Non-pigmented ciliary epithelial cell (primary cell): ENCODE data around the gene JAML.

Experiments
- DNase-seq: peaks from one replicate; pipeline ENCODE4 v3.0.0-alpha.2; 2010; ENCODE audit warnings: low read depth

Gene JAML

DNA sequence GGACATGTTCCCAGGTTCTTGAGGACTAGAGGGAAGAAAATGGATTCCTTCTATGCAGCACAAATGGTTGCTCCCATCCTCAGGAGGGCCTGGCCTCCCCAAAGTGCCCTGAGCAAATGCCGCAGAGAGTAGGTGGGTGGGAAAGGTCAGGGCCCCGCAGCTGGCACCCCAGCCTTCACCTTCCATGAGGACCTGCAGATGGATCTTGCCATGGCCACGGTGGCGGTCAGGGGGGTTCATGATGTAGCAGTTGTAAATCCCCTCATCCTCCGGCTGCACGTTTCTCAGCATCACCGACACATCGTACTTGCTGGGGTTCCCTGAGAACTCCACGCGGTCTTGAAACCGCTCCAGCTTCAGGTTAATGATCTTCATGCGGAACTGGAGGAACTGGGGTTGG, 56.9 kb downstream of the JAML start:
- DNase-seq, result no peak

DNA sequence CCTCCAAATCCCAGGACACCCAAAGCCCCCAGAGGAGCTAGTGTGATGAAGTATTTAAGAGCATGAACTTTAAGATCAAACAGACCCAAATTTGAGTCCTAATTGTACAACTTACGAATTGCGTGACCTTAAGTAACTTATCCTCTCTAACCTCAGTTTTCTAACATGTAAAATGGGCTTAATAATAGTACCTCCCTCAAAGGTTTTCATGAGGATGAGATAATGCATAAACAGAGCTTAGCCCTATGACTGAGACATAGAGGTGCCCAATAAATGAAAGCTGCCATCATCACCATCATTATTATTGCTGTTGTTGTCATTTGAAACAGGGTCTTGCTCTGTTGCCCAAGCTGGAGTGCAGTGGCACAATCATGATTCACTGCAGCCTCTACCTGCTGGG, 57.6 kb downstream of the JAML start:
- DNase-seq, result no peak

DNA sequence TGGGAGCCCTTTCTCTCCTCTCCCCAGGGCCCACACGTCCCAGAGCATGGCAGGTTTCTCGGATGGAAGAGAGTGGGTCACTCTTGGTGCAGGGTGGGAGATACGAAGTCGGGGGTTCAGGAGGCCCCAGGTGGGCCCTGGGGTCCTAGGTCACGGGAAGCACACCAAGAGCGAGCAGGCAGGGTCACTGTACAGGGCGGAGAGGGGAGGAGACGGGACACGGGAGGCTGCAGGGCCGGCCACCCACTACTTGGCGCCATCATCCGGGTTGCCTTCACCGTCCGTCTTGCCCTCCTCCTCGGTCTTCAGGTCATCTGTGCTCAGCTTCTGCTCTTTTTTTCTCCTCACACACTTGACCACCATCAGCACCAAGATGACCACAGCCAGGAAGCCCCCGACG, 58.2 kb downstream of the JAML start:
- DNase-seq, result no peak

DNA sequence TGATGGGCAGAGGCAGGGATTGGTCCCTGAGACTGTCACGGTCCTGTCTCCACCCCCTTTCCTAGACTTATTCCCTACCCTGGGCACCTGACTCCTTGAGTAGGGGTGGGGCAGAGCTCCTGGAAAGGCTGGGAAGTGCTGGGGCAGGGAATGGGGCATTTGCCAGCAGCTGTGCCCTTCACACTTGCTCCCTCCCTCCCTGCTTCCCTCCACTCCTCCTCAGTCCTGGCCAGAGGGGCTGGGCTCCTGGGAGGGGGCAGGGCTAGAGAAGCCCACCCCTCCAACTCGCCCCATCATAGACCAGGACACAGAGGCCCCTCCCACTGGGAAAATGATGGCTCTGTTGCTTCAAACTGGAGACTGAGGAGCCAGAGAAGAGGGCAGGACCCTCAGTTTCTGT, 59.9 kb downstream of the JAML start:
- DNase-seq, result no peak

DNA sequence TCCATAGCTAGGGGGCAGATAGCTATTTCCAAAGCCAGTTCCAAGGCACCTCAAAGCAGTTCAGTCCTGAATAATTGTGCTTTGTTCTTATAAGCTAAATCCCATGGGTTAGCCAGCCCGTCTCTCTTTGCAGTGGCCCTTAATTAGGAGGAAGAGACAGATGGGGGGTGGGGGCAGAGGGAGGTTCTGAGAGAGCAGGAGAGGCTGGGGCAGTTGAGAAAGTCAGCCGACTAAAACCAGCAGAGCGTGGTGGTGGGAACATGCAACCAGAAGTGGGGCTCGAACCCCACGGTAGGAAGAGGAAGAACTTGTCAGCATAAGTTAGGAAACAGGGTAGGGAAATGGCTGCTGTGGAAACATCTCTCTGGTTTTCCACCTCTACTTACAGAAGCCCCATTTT, 61.3 kb downstream of the JAML start:
- DNase-seq, result no peak

DNA sequence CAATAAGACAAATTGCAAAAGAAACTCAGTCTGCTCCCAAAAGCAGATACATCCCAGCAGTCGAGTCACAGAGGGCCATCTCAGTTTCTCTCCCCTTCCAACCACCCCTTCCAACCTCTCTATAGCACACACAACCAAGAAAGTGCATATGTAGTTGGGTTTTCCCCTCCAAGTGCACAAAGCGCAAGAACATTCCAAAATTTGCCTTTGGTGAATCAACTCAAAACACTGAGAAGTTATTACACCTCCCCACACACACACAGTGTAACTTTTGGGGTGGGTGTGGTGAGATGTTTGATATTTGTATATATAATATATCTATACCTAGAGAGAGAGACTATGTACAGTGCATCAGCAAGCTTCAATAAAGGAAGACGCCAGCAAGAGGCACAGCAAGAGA, 62.0 kb downstream of the JAML start:
- no peak for DNase-seq

DNA sequence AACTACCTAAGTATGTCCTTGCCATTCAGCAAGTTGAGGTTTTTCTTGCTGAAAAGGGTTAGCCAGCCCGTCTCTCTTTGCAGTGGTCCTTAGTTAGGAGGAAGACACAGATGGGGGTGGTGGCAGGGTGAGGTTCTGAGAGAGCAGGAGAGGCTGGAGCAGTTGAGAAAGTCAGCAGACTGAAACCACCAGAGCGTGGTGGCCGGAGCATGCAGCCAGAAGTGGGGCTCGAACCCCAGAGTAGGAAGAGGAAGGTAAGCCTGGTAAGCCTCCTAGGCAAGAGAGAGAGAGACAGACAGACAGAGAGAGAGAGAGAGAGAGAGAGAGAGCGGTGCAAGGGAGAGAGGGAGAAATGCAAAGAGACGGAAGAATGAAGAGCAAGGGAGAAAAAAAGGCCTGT, 63.0 kb downstream of the JAML start:
- no peak for DNase-seq

DNA sequence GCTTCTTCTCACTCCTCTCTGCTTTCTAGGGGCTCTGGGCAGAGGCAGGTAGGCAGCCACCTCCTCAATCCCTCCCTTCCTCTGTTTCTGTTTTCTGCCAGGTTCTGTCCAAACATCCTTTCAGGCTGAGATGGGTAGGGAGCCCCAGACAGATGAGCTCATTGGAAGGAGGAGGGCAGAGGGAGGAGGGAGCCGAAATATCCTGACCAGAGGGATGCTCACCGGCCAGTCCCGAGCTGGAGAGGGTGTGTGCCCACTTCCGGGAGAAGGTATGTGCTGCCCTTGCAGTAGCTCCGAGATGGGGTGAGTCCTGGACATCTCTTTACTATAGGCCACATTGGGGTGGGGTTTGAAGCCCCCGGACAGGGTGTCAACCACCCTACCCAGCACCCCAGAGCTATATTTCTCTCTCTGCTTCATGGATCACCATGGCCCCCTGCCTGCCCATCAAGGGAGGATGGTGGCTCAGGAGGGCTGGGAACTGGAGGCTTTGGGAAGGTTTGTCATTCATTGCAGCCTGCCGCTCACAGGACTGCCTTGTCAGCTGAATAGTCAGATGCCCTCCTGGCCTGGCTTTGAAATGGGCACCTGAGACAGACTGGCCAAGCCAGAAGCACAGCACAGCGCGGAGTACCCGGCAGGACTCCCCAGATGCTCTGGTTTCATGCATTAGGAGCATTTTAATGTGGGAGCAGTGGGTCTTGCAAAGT, 67.5 kb downstream of the JAML start:
- DNase-seq, result no peak

DNA sequence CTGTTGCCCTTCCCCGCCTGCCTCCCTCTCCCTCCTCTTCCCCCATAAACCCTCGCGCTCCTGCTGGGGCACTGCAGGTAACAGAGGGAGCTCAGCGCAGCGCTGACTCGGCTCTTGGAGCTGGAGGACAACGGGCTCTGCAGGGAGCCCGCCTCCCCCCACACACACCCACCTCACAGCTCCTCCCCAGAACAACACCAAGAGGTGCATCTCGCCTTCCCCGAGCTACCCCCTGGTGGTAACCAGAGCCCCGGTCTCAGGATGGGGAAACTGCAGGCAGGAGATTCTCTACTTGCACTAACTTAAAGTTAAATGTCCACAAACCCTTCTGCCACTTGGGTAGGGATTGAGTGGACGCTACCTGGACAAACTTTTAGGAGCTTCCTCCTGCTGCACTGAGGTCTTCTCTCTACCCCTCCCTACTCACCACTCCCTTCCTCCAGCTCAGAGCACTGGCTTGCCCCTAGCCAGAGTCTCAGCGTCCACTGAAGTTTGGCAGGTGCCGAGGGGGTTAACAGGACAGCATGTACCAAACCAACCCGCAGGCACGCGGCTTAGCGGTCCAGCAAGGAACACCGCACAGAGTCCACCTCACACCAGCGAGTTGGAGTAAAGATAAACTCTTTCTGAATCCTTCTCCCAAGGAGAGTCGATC, 68.2 kb downstream of the JAML start:
- DNase-seq, result no peak

DNA sequence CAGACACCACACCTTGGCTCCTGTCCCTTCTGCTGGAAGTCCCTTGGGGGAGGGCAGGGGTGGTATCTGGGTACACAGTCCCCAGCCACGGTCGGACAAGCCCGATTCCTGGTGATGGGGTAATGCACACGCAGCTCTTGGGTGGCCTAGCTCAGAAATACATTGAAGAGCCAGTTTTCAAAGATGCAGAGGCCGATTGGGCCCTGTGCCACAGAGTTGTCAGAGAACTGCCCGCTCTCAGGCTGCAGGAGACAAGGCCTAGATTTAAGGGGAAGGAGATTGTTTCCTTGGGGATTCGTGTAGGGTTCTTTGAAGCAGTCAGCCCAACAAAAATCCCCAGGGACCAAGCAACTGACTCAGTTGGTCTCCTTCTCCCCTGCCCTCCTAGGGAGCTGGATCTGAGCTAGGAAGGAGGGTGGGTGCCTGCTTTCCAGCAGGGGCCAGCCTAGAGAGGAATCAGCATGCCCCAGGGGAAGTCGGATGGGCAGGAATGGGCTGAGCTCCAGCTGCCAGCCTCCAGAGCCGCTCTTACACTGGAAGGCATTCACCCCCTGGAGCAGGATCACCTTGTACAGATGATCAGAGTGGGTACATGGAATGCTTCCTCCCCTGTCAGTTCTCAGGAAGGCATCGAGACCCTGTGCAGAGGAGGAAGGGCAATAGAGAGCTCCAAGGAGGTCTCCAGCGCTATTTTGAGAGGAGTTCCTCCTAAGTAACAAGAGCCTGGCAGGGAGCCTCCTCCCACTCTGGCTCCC, 68.9 kb downstream of the JAML start:
- DNase-seq, result no peak

DNA sequence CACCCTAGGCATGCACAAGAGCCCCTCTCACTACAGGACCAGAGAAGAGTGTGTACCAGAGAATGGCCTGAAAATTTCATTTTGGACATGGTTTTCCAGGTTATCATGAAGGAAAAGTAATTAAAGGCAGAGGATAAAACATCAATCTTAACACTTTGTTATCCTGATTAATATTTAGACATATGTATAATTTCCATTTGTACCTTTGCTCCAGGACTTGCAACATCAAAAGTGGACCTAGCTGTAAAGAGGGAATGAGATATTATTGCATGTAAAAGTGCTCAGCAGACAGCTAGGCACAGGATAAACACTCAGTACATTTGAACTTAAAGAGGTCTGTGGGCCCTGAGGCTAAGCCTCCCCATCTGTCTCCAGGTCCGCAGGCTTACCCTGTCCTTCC, 70.2 kb downstream of the JAML start:
- DNase-seq, result no peak

DNA sequence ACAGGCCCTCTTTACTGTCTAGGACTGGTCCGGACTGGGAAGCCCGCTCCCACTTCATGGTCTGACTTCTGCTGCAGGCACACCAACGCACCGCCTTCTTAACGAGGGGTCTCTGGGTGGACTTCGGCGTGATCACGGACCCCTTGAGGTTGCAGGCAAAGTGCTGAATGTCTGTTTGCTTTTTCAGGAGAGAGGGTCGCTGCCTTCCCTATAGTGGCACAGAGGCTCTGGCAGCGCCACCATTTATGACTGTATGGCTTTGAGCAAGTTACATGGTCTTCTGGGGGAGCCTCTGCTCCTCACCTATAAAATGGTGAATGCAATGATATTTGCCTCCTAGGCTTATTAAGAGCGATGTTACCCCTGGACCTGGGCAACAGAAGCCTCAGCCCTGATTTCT, 70.8 kb downstream of the JAML start:
- DNase-seq, result no peak

DNA sequence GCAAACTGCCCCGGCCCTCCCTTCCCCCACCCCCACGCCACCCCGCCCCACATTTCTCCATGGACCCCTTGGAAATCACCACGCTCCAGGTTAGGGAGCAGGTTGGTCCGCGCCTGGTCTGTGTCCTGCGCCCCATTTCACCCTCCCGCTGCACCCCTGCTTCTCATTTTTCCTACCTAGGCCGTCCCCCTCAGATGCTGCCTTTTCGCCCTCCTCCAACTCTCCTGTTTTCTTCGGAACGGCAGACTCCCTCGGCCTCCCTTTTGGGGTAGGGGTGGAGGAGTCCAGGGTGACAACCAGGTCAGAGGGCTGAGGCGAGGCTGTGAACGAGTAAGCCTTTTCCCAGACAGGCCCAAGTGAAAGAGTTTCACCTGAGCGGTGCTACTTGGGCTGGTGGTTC, 71.3 kb downstream of the JAML start:
- DNase-seq, result no peak

DNA sequence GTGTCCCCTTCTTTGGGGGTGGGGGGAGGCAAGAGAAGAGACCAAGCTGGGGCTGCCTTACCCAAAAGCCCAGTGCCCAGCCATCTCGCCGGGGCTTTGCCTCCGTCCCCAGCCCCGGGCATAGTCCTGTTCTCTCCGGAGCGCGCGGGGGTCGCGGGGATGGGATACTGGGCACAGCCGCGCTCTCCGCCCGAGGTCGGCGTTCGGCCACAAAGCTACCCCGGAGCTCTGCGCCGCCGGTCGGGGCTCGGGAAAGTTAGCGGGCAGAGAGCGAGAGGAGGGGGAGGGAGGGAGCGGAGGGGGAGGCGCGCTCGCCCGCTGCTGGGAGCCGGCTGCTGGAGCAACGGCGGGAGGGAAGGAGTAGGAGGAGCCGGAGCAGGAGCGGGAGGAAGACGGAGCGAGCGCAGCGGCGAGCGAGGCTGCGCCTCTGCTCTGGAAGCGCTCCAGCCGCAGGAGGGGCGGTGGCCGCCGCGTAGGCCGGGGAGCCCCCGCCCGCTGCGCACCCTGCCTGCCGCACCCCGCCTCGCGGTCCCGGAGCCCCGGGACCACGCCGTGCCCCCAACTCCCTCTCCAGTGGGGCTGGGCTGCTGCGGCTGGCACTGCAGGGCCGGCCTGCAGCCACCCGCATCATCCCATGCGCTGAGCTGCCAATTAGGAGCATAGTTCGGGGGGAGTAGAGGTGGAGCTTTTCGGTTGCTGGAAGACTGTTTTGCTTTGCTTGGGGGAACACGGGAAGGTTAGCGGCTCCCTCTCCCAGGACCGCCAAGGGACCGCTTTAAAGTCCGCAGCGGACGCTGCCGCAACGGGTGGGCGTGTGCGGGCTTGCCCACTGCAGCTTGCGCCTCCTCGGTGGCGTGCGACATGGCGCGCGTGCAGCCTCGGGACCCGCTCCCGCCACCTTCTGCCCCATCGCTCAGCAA, 72.0 kb downstream of the JAML start, which contains the start of gene SCN4B:
SCN4B (minus strand) TSS at position 272 of the 920 bp plus-strand sequence; CDS start at position 122, 150 bp downstream.
- no peak for DNase-seq

DNA sequence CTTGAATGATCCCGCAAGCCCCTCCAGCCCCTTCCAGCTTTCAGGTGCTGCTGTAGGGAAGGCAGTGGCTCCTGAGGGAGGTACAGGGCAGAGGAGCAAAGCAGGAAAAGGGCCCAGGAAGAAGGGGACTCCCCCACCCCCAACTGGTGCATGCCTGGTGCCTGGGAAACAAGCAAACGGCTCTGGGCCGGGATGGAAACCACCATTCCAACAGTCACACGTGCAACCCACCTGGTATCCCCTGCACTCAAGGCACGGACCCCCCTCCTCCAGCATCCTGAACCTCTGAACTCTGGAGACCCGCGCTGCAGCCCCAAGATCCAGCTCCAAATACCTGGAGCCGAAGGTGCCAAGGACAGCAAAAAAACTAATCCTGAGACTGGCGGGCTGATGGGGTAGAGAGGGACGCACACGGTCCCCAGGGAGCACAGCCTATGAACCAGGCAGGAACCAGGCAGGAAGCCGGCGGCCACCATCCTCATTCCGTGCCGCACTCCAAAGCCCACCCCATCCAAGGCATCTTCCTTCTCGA, 72.7 kb downstream of the JAML start:
- DNase-seq, result no peak

DNA sequence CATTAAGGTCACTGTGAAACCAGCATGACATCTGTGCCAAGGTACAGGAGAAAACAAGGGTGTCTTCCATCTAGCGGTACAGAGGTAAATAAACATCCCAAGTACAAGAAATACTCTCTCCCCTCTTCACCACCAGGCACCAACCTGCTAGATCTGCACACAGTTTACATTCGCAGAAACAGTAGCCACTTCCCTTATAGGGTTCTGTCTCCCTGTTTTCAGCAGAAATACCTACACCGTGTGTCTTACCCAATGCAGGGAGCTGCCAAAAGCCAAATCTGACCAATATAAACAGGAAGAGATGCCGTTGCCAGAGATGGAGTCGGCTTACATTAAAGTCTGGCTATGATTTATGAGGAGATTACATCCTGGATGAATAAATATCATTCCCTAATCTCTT, 73.4 kb downstream of the JAML start:
- DNase-seq, result no peak

DNA sequence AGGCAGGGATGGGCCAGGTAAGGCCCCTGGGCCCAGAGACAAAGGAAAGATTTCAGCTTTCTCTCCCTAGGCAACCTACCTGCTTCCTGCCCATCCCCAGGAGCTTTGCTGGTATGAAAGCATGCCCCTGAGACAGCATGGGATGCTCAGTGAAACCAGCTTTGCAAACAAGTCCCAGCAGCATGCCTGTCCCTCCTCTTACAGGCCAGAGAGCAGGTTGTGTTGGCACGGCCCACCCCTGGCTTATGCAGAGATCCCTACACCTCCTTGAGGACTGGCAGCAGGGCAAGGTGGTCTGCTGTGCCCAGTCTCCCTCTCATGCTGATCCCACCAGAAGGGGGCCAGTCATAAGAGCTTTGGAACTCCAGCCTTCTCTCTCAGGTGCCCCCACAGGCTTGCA, 75.3 kb downstream of the JAML start:
- DNase-seq, result no peak

DNA sequence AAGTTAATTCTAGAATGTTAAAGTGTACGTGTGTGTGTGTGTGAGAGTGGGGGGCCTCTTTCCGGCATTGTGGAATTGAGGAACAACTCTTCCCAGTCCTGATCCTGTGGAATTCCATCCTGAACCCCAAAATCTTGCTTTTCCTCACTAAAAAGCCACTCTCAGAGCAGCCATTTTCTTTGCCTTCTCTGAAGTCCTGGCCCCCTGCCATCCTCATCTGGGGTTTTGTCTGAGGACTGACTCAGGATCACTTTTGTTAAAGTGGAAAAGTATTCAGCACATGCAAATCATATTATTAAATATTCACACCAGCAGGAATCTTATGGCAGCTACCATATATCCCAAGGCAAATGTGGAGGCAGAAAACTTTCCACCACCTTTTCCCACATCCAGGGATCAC, 76.0 kb downstream of the JAML start:
- no peak for DNase-seq

DNA sequence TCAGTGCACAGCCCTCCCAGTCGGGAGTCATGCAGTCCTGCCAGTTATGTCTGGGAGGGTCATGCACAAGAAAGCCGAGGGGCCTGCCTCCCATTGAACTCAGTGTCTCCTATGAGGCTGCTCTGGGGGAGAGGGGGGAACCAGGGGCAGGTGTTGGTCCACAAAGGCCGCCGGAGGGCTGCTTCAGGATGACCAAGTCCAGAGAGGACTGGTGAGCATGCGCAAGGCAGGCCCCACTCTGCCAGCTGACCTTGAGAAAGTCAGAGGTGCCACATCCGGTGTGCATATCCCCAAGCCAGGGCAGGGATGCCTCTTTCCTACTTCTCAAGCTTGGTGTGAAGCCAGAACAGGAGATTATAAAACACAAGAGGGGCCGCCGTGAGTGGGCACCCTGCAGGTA, 76.6 kb downstream of the JAML start:
- no peak for DNase-seq

DNA sequence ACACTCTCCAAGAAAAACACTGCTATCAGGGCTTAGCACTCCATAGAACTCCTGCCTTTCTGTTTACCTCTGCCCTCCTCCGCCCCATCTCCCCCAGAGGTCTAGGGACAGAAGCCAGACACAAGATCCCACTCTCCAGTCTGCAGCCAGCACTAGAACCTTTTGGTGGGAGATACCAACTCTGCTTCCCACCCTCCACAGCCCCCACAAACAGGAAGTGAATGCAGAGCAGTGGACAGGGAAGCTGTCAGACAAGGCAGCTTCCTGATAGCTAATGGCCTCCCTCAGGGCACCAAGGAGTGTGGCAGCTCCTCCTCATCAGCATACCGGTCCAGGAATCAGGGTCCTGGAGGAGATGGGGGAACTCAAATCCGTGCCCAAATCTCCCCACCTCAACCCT, 77.3 kb downstream of the JAML start:
- no peak for DNase-seq

DNA sequence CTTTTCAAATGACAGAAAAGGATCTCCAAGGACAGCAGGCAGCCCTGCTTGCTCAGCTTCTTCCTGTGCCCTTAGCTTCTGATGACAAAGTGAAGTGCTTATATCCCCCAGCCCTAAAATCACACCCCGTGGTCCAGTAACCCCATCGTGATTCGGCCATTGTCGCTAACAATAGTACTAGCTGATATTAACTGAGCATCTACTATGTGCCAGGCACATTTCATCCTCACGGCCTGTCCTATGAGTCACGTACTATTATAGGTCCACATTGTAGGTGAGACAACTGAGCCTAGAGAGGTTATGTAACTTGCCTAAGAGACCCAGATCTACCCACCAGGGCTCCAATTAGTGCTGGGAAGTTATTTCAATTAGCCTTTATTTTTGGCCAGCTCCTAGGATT, 78.3 kb downstream of the JAML start:
- no peak for DNase-seq
